Measurements from ENCODE around the gene PIK3R5.

DNA sequence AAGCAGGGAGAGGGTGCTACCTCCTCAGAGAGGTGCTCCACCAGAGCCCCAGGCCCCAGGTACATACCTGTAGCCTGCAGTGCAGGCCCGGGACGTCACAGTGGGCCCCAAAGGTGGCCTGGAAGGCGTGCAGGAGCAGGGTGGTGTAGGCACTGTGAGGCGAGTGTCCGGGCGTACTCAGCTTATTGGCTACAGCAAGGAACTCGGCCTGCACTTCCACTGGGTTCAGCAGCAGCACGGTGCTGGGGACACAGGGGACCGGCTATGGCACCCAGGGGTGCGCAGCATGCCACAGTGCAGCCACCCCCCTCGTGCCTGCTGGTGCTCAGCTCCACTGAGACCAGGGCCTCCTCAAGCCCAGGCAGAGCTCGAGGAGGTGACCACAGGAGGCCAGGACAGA is 74.8 kb downstream of the PIK3R5 start:
- TF ChIP-seq, protein P1, sequence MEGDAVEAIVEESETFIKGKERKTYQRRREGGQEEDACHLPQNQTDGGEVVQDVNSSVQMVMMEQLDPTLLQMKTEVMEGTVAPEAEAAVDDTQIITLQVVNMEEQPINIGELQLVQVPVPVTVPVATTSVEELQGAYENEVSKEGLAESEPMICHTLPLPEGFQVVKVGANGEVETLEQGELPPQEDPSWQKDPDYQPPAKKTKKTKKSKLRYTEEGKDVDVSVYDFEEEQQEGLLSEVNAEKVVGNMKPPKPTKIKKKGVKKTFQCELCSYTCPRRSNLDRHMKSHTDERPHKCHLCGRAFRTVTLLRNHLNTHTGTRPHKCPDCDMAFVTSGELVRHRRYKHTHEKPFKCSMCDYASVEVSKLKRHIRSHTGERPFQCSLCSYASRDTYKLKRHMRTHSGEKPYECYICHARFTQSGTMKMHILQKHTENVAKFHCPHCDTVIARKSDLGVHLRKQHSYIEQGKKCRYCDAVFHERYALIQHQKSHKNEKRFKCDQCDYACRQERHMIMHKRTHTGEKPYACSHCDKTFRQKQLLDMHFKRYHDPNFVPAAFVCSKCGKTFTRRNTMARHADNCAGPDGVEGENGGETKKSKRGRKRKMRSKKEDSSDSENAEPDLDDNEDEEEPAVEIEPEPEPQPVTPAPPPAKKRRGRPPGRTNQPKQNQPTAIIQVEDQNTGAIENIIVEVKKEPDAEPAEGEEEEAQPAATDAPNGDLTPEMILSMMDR (IDR thresholded peaks at IDR 0.05 in 2 of 3, conservative IDR thresholded peaks at IDR 0.05 in 1 of 3; ENCODE audit: borderline replicate concordance in 1 of 3, insufficient read depth in 1 of 3, low read depth in 2 of 3, low read length in 2 of 3), result no peak
- TF ChIP-seq EZH2phosphoT487 (IDR thresholded peaks at IDR 0.05; ENCODE audit: borderline replicate concordance) (no peak), POLR2AphosphoS5 (IDR thresholded peaks at IDR 0.05; ENCODE audit: low read depth, low read length) (no peak), EZH2 (IDR thresholded peaks at IDR 0.05) (no peak), YY1 (IDR thresholded peaks at IDR 0.05; ENCODE audit: extremely low read depth, insufficient replicate concordance, low read depth, low read length) (no peak), ZNF274 (IDR thresholded peaks at IDR 0.05; ENCODE audit: low read depth, low read length) (no peak)
- TF ChIP-seq, protein P2, sequence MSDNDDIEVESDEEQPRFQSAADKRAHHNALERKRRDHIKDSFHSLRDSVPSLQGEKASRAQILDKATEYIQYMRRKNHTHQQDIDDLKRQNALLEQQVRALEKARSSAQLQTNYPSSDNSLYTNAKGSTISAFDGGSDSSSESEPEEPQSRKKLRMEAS (IDR thresholded peaks at IDR 0.05), result no peak

Data from HCT116 (cell line).